Vagina (tissue), 2 donors: ENCODE results near the gene SPRR1A. TPM values are rescaled to one million over a fixed set of nuclear protein-coding genes. Genes with fewer than 3 reads are reported as not detected.

Experiments
- DNase-seq, 2 donors: peaks; one replicate each; pipeline ENCODE4 v3.0.0-alpha.2; 2017; ENCODE audit errors: extremely low spot score in 2 of 2
- H3K27ac ChIP-seq: fragments of 200-600 bp; sonication (generic); one replicate; pipeline ENCODE4 v1.5.1; 2019
- H3K27me3 ChIP-seq: fragments of 200-600 bp; sonication (generic); one replicate; pipeline ENCODE4 v1.5.1; 2019
- H3K36me3 ChIP-seq, 2 donors: fragments of 200-600 bp; sonication (generic); one replicate each; pipeline ENCODE4 v1.5.1; 2017 to 2019
- H3K4me1 ChIP-seq: fragments of 200-600 bp; sonication (generic); one replicate; pipeline ENCODE4 v1.5.1; 2019
- H3K4me3 ChIP-seq, 2 donors: fragments of 200-600 bp; sonication (generic); 1 replicate in 1 of 2; 2 replicates in 1 of 2; pipeline ENCODE4 v1.5.1; 2016 to 2019
- H3K9me3 ChIP-seq: fragments of 200-600 bp; sonication (generic); one replicate; pipeline ENCODE4 v1.5.1; 2019
- CTCF ChIP-seq, 3 experiments: fragments of 450-650 bp in 2 of 3; fragments of 200-600 bp in 1 of 3; sonication (generic) in 1 of 3; IDR thresholded peaks; one replicate each; pipeline ENCODE4 v1.5.1; 2017 to 2019; ENCODE audit warnings: antibody characterized with exemption in 3 of 3, mild to moderate bottlenecking in 2 of 3, moderate library complexity in 2 of 3
- POLR2A ChIP-seq, 2 donors: fragments of 450-650 bp; IDR thresholded peaks; one replicate each; pipeline ENCODE4 v1.6.1; 2017; ENCODE audit warnings: antibody characterized with exemption in 2 of 2, mild to moderate bottlenecking in 2 of 2, moderate library complexity in 2 of 2
- POLR2AphosphoS5 ChIP-seq, 2 donors: sonication (generic); formaldehyde crosslinking; IDR thresholded peaks; one replicate each; pipeline ENCODE4 v1.9.0; 2017; ENCODE audit warnings: antibody characterized with exemption in 2 of 2, mild to moderate bottlenecking in 2 of 2, low read depth in 1 of 2; ENCODE audit not compliant: insufficient read depth in 1 of 2
- intact Hi-C: fragments of 100-400 bp; cut with DNase I; formaldehyde crosslinking; loops from one replicate; pipeline ENCODE4 v1.15.1; 2023
- total RNA-seq: library from RNA; depleted of rRNA; stranded (reverse); fragments of >200 nt; gene quantifications from one replicate; pipeline ENCODE4 v1.2.3, GENCODE V29; 2016

The SPRR1A gene
- total RNA-seq, 1 donor from 2014 or later = 109 TPM

- intact Hi-C loops = no loop called here
- H3K27ac ChIP-seq = no peak overlapping the region
- no peaks in the 10 kb centered on the region for H3K4me1 ChIP-seq
- no peaks in the 10 kb centered on the region for H3K36me3 ChIP-seq
- no peak for TF ChIP-seq POLR2AphosphoS5 (IDR thresholded peaks at IDR 0.05; ENCODE audit: insufficient read depth in 1 of 2, low read depth in 1 of 2)
- no peaks in the 10 kb centered on the region for H3K27me3 ChIP-seq
- no peak overlapping the region for H3K4me3 ChIP-seq
- H3K9me3 ChIP-seq = no peaks in the 10 kb centered on the region
- DNase-seq = no peak
Measured at GRCh38 chr1:152962876-152963415, 20.9 kb upstream of the SPRR1A start.

DNA sequence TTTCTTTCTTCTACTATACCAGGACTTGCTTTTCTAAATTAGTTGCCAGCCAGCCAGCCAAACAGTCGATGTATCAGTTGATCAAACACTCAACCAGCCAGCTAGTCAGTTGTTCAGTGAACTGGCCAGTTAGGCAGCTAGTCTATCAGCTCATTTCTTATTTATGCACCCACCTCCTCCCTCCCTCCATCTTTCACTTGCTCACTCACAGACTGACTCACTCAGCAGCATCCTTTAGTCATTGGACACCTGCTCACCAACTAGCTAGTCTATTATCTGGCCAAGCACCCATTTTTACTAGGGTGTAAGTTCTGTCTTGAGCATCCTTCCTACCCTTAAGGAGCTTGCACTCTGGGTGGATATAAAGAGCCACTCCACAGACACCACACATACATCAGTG, 19.3 kb upstream of the SPRR1A start:
- TF ChIP-seq POLR2AphosphoS5 (IDR thresholded peaks at IDR 0.05; ENCODE audit: insufficient read depth in 1 of 2, low read depth in 1 of 2) (no peak), CTCF (IDR thresholded peaks at IDR 0.05) (no peak), POLR2A (IDR thresholded peaks at IDR 0.05) (no peak)
- no peak overlapping the region for H3K4me3 ChIP-seq
- H3K36me3 ChIP-seq = no peaks in the 10 kb centered on the region
- intact Hi-C loops = no loop called here
- DNase-seq = peak; percentile 34 to 60
- no peaks in the 10 kb centered on the region for H3K27me3 ChIP-seq
- no peaks in the 10 kb centered on the region for H3K4me1 ChIP-seq
- H3K27ac ChIP-seq = no peak overlapping the region
- H3K9me3 ChIP-seq = no peaks in the 10 kb centered on the region

GRCh38 chr1:152965853-152966252, 18.0 kb upstream of the SPRR1A start:
- DNase-seq = peak; percentile 60 to 64
- intact Hi-C loops = no loop called here

DNA sequence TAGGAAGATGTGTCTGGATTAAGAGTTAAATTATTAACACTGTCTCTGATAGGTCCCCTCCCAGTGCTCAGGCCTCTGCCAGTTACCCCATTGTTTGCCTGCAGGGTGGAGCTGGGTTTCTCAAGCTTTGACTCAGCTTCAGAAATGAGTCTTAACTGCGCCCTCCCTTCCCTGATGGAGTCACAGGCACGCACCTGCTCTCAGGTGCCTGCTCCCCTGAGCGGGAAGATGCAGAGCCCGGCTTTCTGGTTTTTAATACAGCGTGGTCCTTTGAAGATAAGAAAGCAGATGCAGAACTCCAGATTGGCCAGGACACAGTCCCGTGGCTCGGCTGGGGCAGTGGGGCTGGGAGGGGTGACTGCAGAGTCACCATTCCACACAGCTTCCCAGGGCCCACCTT, 16.7 kb upstream of the SPRR1A start:
- peak; percentile 69 to 77 for DNase-seq
- no peaks in the 10 kb centered on the region for H3K27me3 ChIP-seq
- no peak overlapping the region for H3K27ac ChIP-seq
- H3K4me1 ChIP-seq = no peaks in the 10 kb centered on the region
- H3K9me3 ChIP-seq = no peaks in the 10 kb centered on the region
- intact Hi-C loops = no loop called here
- TF ChIP-seq POLR2AphosphoS5 (IDR thresholded peaks at IDR 0.05; ENCODE audit: insufficient read depth in 1 of 2, low read depth in 1 of 2) (peak; percentile 23 to 73), CTCF (IDR thresholded peaks at IDR 0.05) (no peak), POLR2A (IDR thresholded peaks at IDR 0.05) (no peak)
- H3K4me3 ChIP-seq = no peak overlapping the region
- no peaks in the 10 kb centered on the region for H3K36me3 ChIP-seq

More at GRCh38 chr1:152965853-152966252, 18.0 kb upstream of the SPRR1A start:
- TF ChIP-seq CTCF (IDR thresholded peaks at IDR 0.05) (no peak), POLR2A (IDR thresholded peaks at IDR 0.05) (no peak), POLR2AphosphoS5 (IDR thresholded peaks at IDR 0.05; ENCODE audit: insufficient read depth in 1 of 2, low read depth in 1 of 2) (no peak)
- no peak overlapping the region for H3K27ac ChIP-seq
- H3K4me1 ChIP-seq = no peaks in the 10 kb centered on the region
- H3K27me3 ChIP-seq = no peaks in the 10 kb centered on the region
- no peak overlapping the region for H3K4me3 ChIP-seq
- H3K9me3 ChIP-seq = no peaks in the 10 kb centered on the region
- no peaks in the 10 kb centered on the region for H3K36me3 ChIP-seq

GRCh38 chr1:152968248-152968647, 15.6 kb upstream of the SPRR1A start:
- no peaks in the 10 kb centered on the region for H3K4me1 ChIP-seq
- no peak overlapping the region for H3K27ac ChIP-seq
- no peak overlapping the region for H3K4me3 ChIP-seq
- peak; percentile 37 to 52 for DNase-seq
- no peak for TF ChIP-seq POLR2A (IDR thresholded peaks at IDR 0.05)
- TF ChIP-seq CTCF (IDR thresholded peaks at IDR 0.05) = no peak
- no peak for TF ChIP-seq POLR2AphosphoS5 (IDR thresholded peaks at IDR 0.05; ENCODE audit: insufficient read depth in 1 of 2, low read depth in 1 of 2)
- H3K27me3 ChIP-seq = no peaks in the 10 kb centered on the region
- no peaks in the 10 kb centered on the region for H3K9me3 ChIP-seq
- intact Hi-C loops = no loop called here
- no peaks in the 10 kb centered on the region for H3K36me3 ChIP-seq
